HepG2 (cell line): ENCODE measurements around the gene LMNA. TPM values are rescaled to one million over a fixed set of nuclear protein-coding genes. Genes with fewer than 3 reads are reported as not detected.
A peak's percentile ranks its signal among the peaks of the same experiment; 100 is the strongest.

ENCODE experiments used
- ATAC-seq: fragments of 200-7000 bp; cut with Tn5 transposase; 3 replicates; pipeline ENCODE4 v1.9.1; 2020; ENCODE audit warnings: mild to moderate bottlenecking, moderate library complexity
- BruUV-seq: library from RNA; stranded (reverse); fragments of 400-500 nt; replicated peaks from 2 replicates; lab custom pipeline; 2021; lab: Mats Ljungman, UMichigan
- CTCF ChIA-PET: fragments of 300-600 bp; formaldehyde crosslinking; extraction: SDS; loops from one replicate; lab custom pipeline; 2021; ENCODE audit warnings: low total read pairs, inconsistent platforms, low intra/inter-chr PET ratio; lab: Yijun Ruan, JAX
- POLR2A ChIA-PET: fragments of 350-600 bp; sonication (Branson Sonifier 250); formaldehyde crosslinking; loops from one replicate; lab custom pipeline; 2020; ENCODE audit warnings: antibody characterized with exemption, inconsistent platforms; lab: Yijun Ruan, JAX
- DNase-seq: peaks from one replicate; pipeline ENCODE4 v3.0.0-alpha.2; 2015; ENCODE audit warnings: low spot score
- FAIRE-seq: peaks from 3 replicates; lab custom pipeline; 2011; peaks lifted over from hg19 to GRCh38; lab: Jason Lieb, UNC
- H2AFZ ChIP-seq: one replicate; pipeline ENCODE4 v1.6.1; 2011; ENCODE audit warnings: low read length, inconsistent platforms
- H3K27ac ChIP-seq: fragments of 300-600 bp; 3 replicates; pipeline ENCODE4 v1.8.0; 2011; ENCODE audit warnings: mixed run types, mild to moderate bottlenecking, mixed read lengths, low read length, inconsistent platforms; ENCODE audit not compliant: insufficient read depth; ENCODE audit errors: extremely low read length
- H3K27me3 ChIP-seq, 2 experiments: fragments of 200-600 bp in 1 of 2; 2 replicates in 1 of 2; 3 replicates in 1 of 2; pipeline versions ENCODE4 v1.6.0 to v1.8.0; 2011; ENCODE audit warnings: low read length in 2 of 2, mild to moderate bottlenecking in 2 of 2, moderate library complexity in 2 of 2, inconsistent platforms in 1 of 2; ENCODE audit not compliant: insufficient read depth in 2 of 2, control insufficient read depth in 1 of 2
- H3K36me3 ChIP-seq, 2 experiments: fragments of 200-600 bp in 1 of 2; replicated peaks in 1 of 2; 2 replicates in 1 of 2; 3 replicates in 1 of 2; pipeline versions ENCODE4 v1.5.1 to v1.8.0; 2011; ENCODE audit warnings: low read length in 2 of 2, inconsistent platforms in 1 of 2; ENCODE audit not compliant: insufficient read depth in 2 of 2, control insufficient read depth in 1 of 2
- H3K4me1 ChIP-seq: 2 replicates; pipeline ENCODE4 v1.5.1; 2012; ENCODE audit warnings: low read length, inconsistent platforms; ENCODE audit not compliant: insufficient read depth
- H3K4me2 ChIP-seq: 2 replicates; pipeline ENCODE4 v1.6.0; 2011; ENCODE audit warnings: low read depth, low read length, inconsistent platforms
- H3K4me3 ChIP-seq, 3 experiments: fragments of 200-600 bp in 1 of 3; sonication (generic), shearing (Covaris generic) in 1 of 3; replicated peaks in 1 of 3; 2 replicates each; pipeline ENCODE4 v1.5.1; 2011 to 2016; ENCODE audit warnings: low read length in 3 of 3, inconsistent platforms in 2 of 3, low read depth in 2 of 3, mild to moderate bottlenecking in 2 of 3, control low read depth in 1 of 3, mixed read lengths in 1 of 3; ENCODE audit not compliant: insufficient read depth in 1 of 3
- H3K79me2 ChIP-seq: one replicate; pipeline ENCODE4 v1.6.1; 2011; ENCODE audit warnings: low read length, inconsistent platforms; ENCODE audit not compliant: insufficient read depth
- H3K9ac ChIP-seq: 2 replicates; pipeline ENCODE4 v1.6.0; 2011; ENCODE audit warnings: mild to moderate bottlenecking, low read depth, low read length, inconsistent platforms; ENCODE audit not compliant: insufficient read depth
- H3K9me3 ChIP-seq: 2 replicates; pipeline ENCODE4 v1.5.1; 2012; ENCODE audit warnings: mild to moderate bottlenecking, low read length
- H4K20me1 ChIP-seq: 2 replicates; pipeline ENCODE4 v1.6.0; 2011; ENCODE audit warnings: inconsistent platforms, mild to moderate bottlenecking, low read length, moderate library complexity; ENCODE audit not compliant: insufficient read depth
- ATF7 ChIP-seq, 2 experiments: fragments of 450-650 bp in 1 of 2; sonication (generic) in 1 of 2; formaldehyde crosslinking in 1 of 2; IDR thresholded peaks; 2 replicates each; pipeline versions ENCODE4 v1.4.0 to v1.6.1; 2016 to 2020; ENCODE audit warnings: antibody characterized with exemption in 1 of 2, mild to moderate bottlenecking in 1 of 2, missing genetic modification reagents in 1 of 2
- FOXP1 ChIP-seq, 2 experiments: fragments of 450-650 bp in 1 of 2; IDR thresholded peaks; 2 replicates each; pipeline ENCODE4 v1.6.1; 2017 to 2018; ENCODE audit warnings: antibody characterized with exemption in 1 of 2
- HNRNPH1 ChIP-seq: fragments of 200-400 bp; formaldehyde crosslinking; optimal IDR thresholded peaks from 2 replicates; pipeline ENCODE3; 2017; ENCODE audit warnings: mild to moderate bottlenecking, low read depth, low read length
- KDM5B ChIP-seq: sonication (generic); formaldehyde crosslinking; IDR thresholded peaks from 2 replicates; pipeline ENCODE4 v1.4.0; 2020; ENCODE audit warnings: missing genetic modification reagents, mild to moderate bottlenecking, borderline replicate concordance
- POGK ChIP-seq: sonication (generic); formaldehyde crosslinking; conservative IDR thresholded peaks from 2 replicates; pipeline ENCODE4 v1.8.0; 2022; ENCODE audit warnings: mild to moderate bottlenecking, moderate library complexity, missing genetic modification reagents
- PRPF4 ChIP-seq: fragments of 200-400 bp; formaldehyde crosslinking; IDR thresholded peaks from 2 replicates; pipeline ENCODE4 v1.6.1; 2016; ENCODE audit warnings: low read length, low read depth; ENCODE audit not compliant: poor library complexity, severe bottlenecking
- RBM22 ChIP-seq: fragments of 200-400 bp; formaldehyde crosslinking; optimal IDR thresholded peaks from 2 replicates; pipeline ENCODE3; 2017; ENCODE audit warnings: mild to moderate bottlenecking, low read length, moderate library complexity
- ZBTB14 ChIP-seq: sonication (generic); formaldehyde crosslinking; IDR thresholded peaks from 2 replicates; pipeline ENCODE4 v1.4.0; 2020; ENCODE audit warnings: missing genetic modification reagents
- ZNF383 ChIP-seq: sonication (generic); formaldehyde crosslinking; IDR thresholded peaks from 2 replicates; pipeline ENCODE4 v1.4.0; 2020; ENCODE audit warnings: missing genetic modification reagents, mild to moderate bottlenecking, borderline replicate concordance
- ZNF543 ChIP-seq: sonication (generic); formaldehyde crosslinking; IDR thresholded peaks from 2 replicates; pipeline ENCODE4 v1.4.0; 2020; ENCODE audit warnings: mild to moderate bottlenecking, missing genetic modification reagents
- ZNF891 ChIP-seq: sonication (generic); formaldehyde crosslinking; IDR thresholded peaks from 2 replicates; pipeline ENCODE4 v1.5.0; 2020; ENCODE audit warnings: mild to moderate bottlenecking, missing genetic modification reagents
- WGBS: methylation state at CpG from one replicate; pipeline ENCODE4 v1.1.6; 2017; ENCODE audit warnings: low lambda C conversion rate; 5-methylcytosine and 5-hydroxymethylcytosine counted together
- in situ Hi-C: cut with HindIII; loops from 2 replicates; pipeline ENCODE4 v1.10.0; 2017; ENCODE audit warnings: low pct_unique_long_range_greater_than_20kb; ENCODE audit not compliant: extremely low pct_ligation_motif_present
- intact Hi-C: fragments of 100-400 bp; cut with micrococcal nuclease; formaldehyde crosslinking; loops from one replicate; pipeline ENCODE4 v1.10.0; 2022; ENCODE audit not compliant: unreplicated experiment
- polyA plus RNA-seq, 8 experiments: library from polyadenylated mRNA; depleted of rRNA in 3 of 8; stranded (reverse) in 7 of 8; unstranded in 1 of 8; fragments of >200 nt; fragmentation: Illumina TruSeq in 4 of 8; extraction: Trizol in 4 of 8; gene quantifications; 2 replicates each; pipeline versions ENCODE4 v1.2.1 to v1.2.3, GENCODE V29; 2011 to 2016; ENCODE audit warnings: low read depth in 4 of 8, missing spikeins in 1 of 8, mixed read lengths in 1 of 8; ENCODE audit not compliant: insufficient read depth in 1 of 8
- total RNA-seq, 5 experiments: library from RNA; depleted of rRNA; stranded (reverse); fragments of >200 nt; fragmentation: Illumina TruSeq; extraction: Trizol; gene quantifications; 2 replicates each; pipeline ENCODE4 v1.2.3, GENCODE V29; 2016; ENCODE audit warnings: low read depth in 1 of 5

Gene LMNA
- total and polyA plus RNA-seq, 2 of the 13 experiments (the other 11 are each of a cell fraction or from before 2014, with no cell fraction given), result 107 to 225 TPM

GRCh38 chr1:156086256-156086662 is 28.3 kb upstream of the LMNA start (continued):
- peak; percentile 66 for TF ChIP-seq ATF7 (IDR thresholded peaks at IDR 0.05)
- TF ChIP-seq ATF7 (CRISPR knock-in tag; IDR thresholded peaks at IDR 0.05), result peak; percentile 62; the same call in 1 of the 2 replicates
- TF ChIP-seq FOXP1 (IDR thresholded peaks at IDR 0.05), result peak; percentile 95
- TF ChIP-seq FOXP1 (CRISPR knock-in tag; IDR thresholded peaks at IDR 0.05), result peak; percentile 97

- in situ Hi-C loops, result no loop called here
- 100% methylated on average over 2 of the region's 6 CpGs for WGBS
Observed at GRCh38 chr1:156089704-156090103, 24.8 kb upstream of the LMNA start.

More at GRCh38 chr1:156089704-156090103, 24.8 kb upstream of the LMNA start:
- Histone ChIP-seq H3K9me3 (no peaks in the 10 kb centered on the region), H3K4me3 (no peak overlapping the region), H3K4me1 (peaks cover 56% of the 10 kb centered on the region), H3K36me3 (peaks cover 2% of the 10 kb centered on the region in 2 experiments; a peak in 1 of 5 replicates)
- FAIRE-seq, result no peak
- CTCF ChIA-PET, result interaction anchor here (0.7 to 3.3 kb wide), 4 partner anchors 18 to 170 kb away, joined by 3 to 52 read pairs (median 3); no protein-coding TSS in a partner anchor
- BruUV-seq, result no TSS peak
- TF ChIP-seq ZNF891 (no peak), PRPF4 (no peak), ZNF543 (CRISPR knock-in tag) (no peak), RBM22 (no peak), ZNF383 (no peak), KDM5B (no peak), ZBTB14 (CRISPR knock-in tag) (no peak), POGK (CRISPR knock-in tag) (no peak), HNRNPH1 (no peak)
- TF ChIP-seq, all 625 proteins: peak for 0
- H3K27ac ChIP-seq, result no peak overlapping the region
- DNase-seq (no peak), ATAC-seq (no peak)
- no peak overlapping the region for H3K4me2 ChIP-seq
- POLR2A ChIA-PET, result interaction anchor here (11.0 kb wide), 1 partner anchor 39 kb away, joined by 113 read pairs; no protein-coding TSS in a partner anchor
- H2AFZ ChIP-seq, result no peak overlapping the region
- H3K9ac ChIP-seq, result no peak overlapping the region
- H4K20me1 ChIP-seq, result no peaks in the 10 kb centered on the region; the same call in 1 of the 2 replicates
- intact Hi-C loops, result loop anchor here (1.0 kb wide), 2 partner anchors 41 to 136 kb away; no protein-coding TSS in a partner anchor
- H3K27me3 ChIP-seq, result no peaks in the 10 kb centered on the region
- no peaks in the 10 kb centered on the region for H3K79me2 ChIP-seq
